T-cell (primary cell): Measurements from ENCODE around the gene MAP4K4. TPM values are rescaled to one million over a fixed set of nuclear protein-coding genes. Genes with fewer than 3 reads are reported as not detected.

Experiments used
- ATAC-seq, 4 experiments: fragments of 200-7000 bp in 3 of 4; fragments of 150-1000 bp in 1 of 4; cut with Tn5 transposase; replicated peaks in 1 of 4; 1 replicate in 3 of 4; 2 replicates in 1 of 4; pipeline ENCODE4 v1.10.0; 2021; ENCODE audit warnings: moderate library complexity in 3 of 4, mild to moderate bottlenecking in 2 of 4, moderate number of reproducible peaks in 1 of 4
- CTCF ChIA-PET, 2 donors: fragments of 300-600 bp; sonication (Branson Sonifier 250); formaldehyde crosslinking; loops; one replicate each; lab custom pipeline; 2022; ENCODE audit warnings: antibody characterized with exemption in 2 of 2; lab: Charles Lee
- POLR2A ChIA-PET, 2 donors: fragments of 300-600 bp; sonication (Branson Sonifier 250); formaldehyde crosslinking; loops; one replicate each; lab custom pipeline; 2022; ENCODE audit warnings: antibody characterized with exemption in 2 of 2; lab: Charles Lee
- DNase-seq, 35 experiments: peaks; one replicate each; pipeline versions ENCODE4 v3.0.0 to v3.0.0-alpha.2; 2013 to 2023
- H3K27ac ChIP-seq: one replicate; pipeline ENCODE4 v1.5.1; 2013; ENCODE audit warnings: low read length
- H3K27me3 ChIP-seq, 2 experiments: replicated peaks in 1 of 2; 1 replicate in 1 of 2; 2 replicates in 1 of 2; pipeline versions ENCODE4 v1.6.1 to v1.7.0; 2013; ENCODE audit warnings: low read length in 1 of 2, mixed read lengths in 1 of 2; ENCODE audit not compliant: control insufficient read depth in 2 of 2, insufficient read depth in 2 of 2; ENCODE audit errors: extremely low read depth in 1 of 2
- H3K36me3 ChIP-seq, 2 donors: 1 replicate in 1 of 2; 2 replicates in 1 of 2; pipeline versions ENCODE4 v1.6.1 to v1.7.0; 2013; ENCODE audit warnings: low read length in 1 of 2; ENCODE audit not compliant: control insufficient read depth in 2 of 2, insufficient read depth in 1 of 2; ENCODE audit errors: extremely low read depth in 1 of 2
- H3K4me1 ChIP-seq, 2 experiments: 1 replicate in 1 of 2; 2 replicates in 1 of 2; pipeline versions ENCODE4 v1.6.1 to v1.7.0; 2013; ENCODE audit warnings: low read length in 2 of 2, mixed read lengths in 1 of 2; ENCODE audit not compliant: insufficient read depth in 2 of 2, control insufficient read depth in 1 of 2; ENCODE audit errors: extremely low read depth in 1 of 2
- H3K4me3 ChIP-seq, 2 donors: 1 replicate in 1 of 2; 2 replicates in 1 of 2; pipeline versions ENCODE4 v1.5.1 to v1.7.0; 2013; ENCODE audit warnings: mild to moderate bottlenecking in 2 of 2, low read length in 1 of 2, moderate library complexity in 1 of 2; ENCODE audit not compliant: control insufficient read depth in 1 of 2; ENCODE audit errors: extremely low read depth in 1 of 2
- H3K9me3 ChIP-seq: 2 replicates; pipeline ENCODE4 v1.7.0; 2013
- H3K27ac Mint-ChIP-seq, 2 donors: one replicate each; pipeline ENCODE4 v1.8.0; 2020 to 2021; ENCODE audit warnings: mild to moderate bottlenecking in 2 of 2, mixed read lengths in 2 of 2
- H3K27me3 Mint-ChIP-seq, 2 donors: one replicate each; pipeline ENCODE4 v1.8.0; 2021 to 2022; ENCODE audit warnings: mixed read lengths in 2 of 2
- H3K36me3 Mint-ChIP-seq: one replicate; pipeline ENCODE4 v1.8.0; 2021; ENCODE audit warnings: mixed read lengths
- H3K4me1 Mint-ChIP-seq, 3 donors: one replicate each; pipeline ENCODE4 v1.8.0; 2020 to 2022; ENCODE audit warnings: mixed read lengths in 3 of 3, mild to moderate bottlenecking in 1 of 3
- H3K4me3 Mint-ChIP-seq, 3 donors: one replicate each; pipeline ENCODE4 v1.8.0; 2020 to 2022; ENCODE audit warnings: mild to moderate bottlenecking in 3 of 3, mixed read lengths in 3 of 3, moderate library complexity in 3 of 3
- H3K9me3 Mint-ChIP-seq, 3 donors: one replicate each; pipeline ENCODE4 v1.8.0; 2020 to 2022; ENCODE audit warnings: mixed read lengths in 3 of 3
- WGBS: methylation state at CpG from one replicate; pipeline ENCODE4 v1.1.5; 2013; ENCODE audit warnings: missing lambda C conversion rate; ENCODE audit not compliant: insufficient coverage; 5-methylcytosine and 5-hydroxymethylcytosine counted together
- total RNA-seq, 35 experiments: library from RNA in 6 of 35; stranded (reverse) in 6 of 35; fragments of 120-200 nt in 1 of 35; gene quantifications; one replicate each; pipeline versions ENCODE4 v1.2.1 to v1.2.4 and lab custom pipeline; 2013 to 2026

The MAP4K4 gene
- total RNA-seq, 5 donors from 2014 or later (not counting 1 experiment from before 2014, with no cell fraction given): 84.2 to 148 (median 93.2) TPM

- Histone ChIP-seq H3K36me3 (no peaks in the 10 kb centered on the region), H3K27me3 (no peaks in the 10 kb centered on the region), H3K9me3 (no peaks in the 10 kb centered on the region), H3K4me3 (no peak overlapping the region), H3K27ac (no peak overlapping the region), H3K4me1 (peaks cover 44 to 74% of the 10 kb centered on the region in 2 experiments)
- peak in 14 of 35 experiments; percentile 17 to 65 (median 30) for DNase-seq
- Mint-ChIP-seq H3K4me3 (peak overlapping the region in 1 of 3 donors; percentile 23), H3K27ac (peak overlapping the region; percentile 4 to 55), H3K27me3 (no peaks in the 10 kb centered on the region), H3K36me3 (peaks cover 18% of the 10 kb centered on the region), H3K9me3 (peaks cover 0 to 4% (median 0%) of the 10 kb centered on the region in 3 donors), H3K4me1 (peaks cover 97 to 100% (median 97%) of the 10 kb centered on the region in 3 donors)
- no CpG with 5 or more reads among the region's 5 CpGs for WGBS
- POLR2A ChIA-PET: interaction anchor here in 1 of 2 donors (0.6 to 0.7 kb wide), 5 partner anchors 11 to 55 kb away, joined by 3 to 10 read pairs (median 3); no protein-coding TSS in a partner anchor
- CTCF ChIA-PET: interaction anchor here (0.5 to 1.9 kb wide), 10 partner anchors 8 to 383 kb away, joined by 3 to 12 read pairs (median 4); partner anchors contain the start of gene MAP4K4 (in 1 of the 2)
- no peak for ATAC-seq
These were observed 28.1 kb downstream of the MAP4K4 start for GRCh38 chr2:101725515-101726192.

GRCh38 chr2:101728865-101729264 is 31.4 kb downstream of the MAP4K4 start:
- Histone ChIP-seq H3K4me1 (peaks cover 61 to 62% of the 10 kb centered on the region in 2 experiments), H3K4me3 (no peak overlapping the region), H3K36me3 (no peaks in the 10 kb centered on the region), H3K9me3 (no peaks in the 10 kb centered on the region), H3K27ac (no peak overlapping the region), H3K27me3 (no peaks in the 10 kb centered on the region)
- Mint-ChIP-seq H3K27me3 (no peaks in the 10 kb centered on the region), H3K4me3 (peak overlapping the region in 2 of 3 donors; percentile 28 to 71), H3K4me1 (peaks cover 89 to 94% (median 92%) of the 10 kb centered on the region in 3 donors), H3K27ac (peak overlapping the region; percentile 59 to 84), H3K36me3 (peaks cover 7% of the 10 kb centered on the region), H3K9me3 (no peaks in the 10 kb centered on the region)
- DNase-seq (no peak), ATAC-seq (no peak)
- ChIA-PET POLR2A (no interaction called here), CTCF (interaction anchor here in 1 of 2 donors (0.5 to 1.0 kb wide), 2 partner anchors 18 to 98 kb away, joined by 4 read pairs; no protein-coding TSS in a partner anchor)
- no CpG with 5 or more reads among the region's 1 CpG for WGBS

- Histone ChIP-seq H3K27ac (peak overlapping the region; percentile 39), H3K9me3 (no peaks in the 10 kb centered on the region), H3K4me1 (peaks cover 56 to 60% of the 10 kb centered on the region in 2 experiments), H3K36me3 (no peaks in the 10 kb centered on the region), H3K27me3 (no peaks in the 10 kb centered on the region), H3K4me3 (no peak overlapping the region)
- ATAC-seq: peak; percentile 74 to 89 (median 82)
- H3K27ac Mint-ChIP-seq: peak overlapping the region; percentile 81 to 89
- no peaks in the 10 kb centered on the region for H3K9me3 Mint-ChIP-seq
- ChIA-PET CTCF (interaction anchor here in 1 of 2 donors (0.5 to 1.0 kb wide), 3 partner anchors 17 to 106 kb away, joined by 4 to 6 read pairs (median 4); no protein-coding TSS in a partner anchor), POLR2A (interaction anchor here in 1 of 2 donors (0.7 kb wide), 1 partner anchor 754 kb away, joined by 3 read pairs; no protein-coding TSS in a partner anchor)
- peak in 26 of 35 experiments; percentile 4 to 49 (median 22) for DNase-seq
- no peaks in the 10 kb centered on the region for H3K27me3 Mint-ChIP-seq
- peak overlapping the region; percentile 45 to 71 (median 61) for H3K4me3 Mint-ChIP-seq
- peaks cover 7% of the 10 kb centered on the region for H3K36me3 Mint-ChIP-seq
- WGBS: 30% methylated on average over 5 of the region's 10 CpGs
- H3K4me1 Mint-ChIP-seq: peaks cover 87 to 93% (median 91%) of the 10 kb centered on the region in 3 donors
These were observed 32.1 kb downstream of the MAP4K4 start for GRCh38 chr2:101729521-101730190.

GRCh38 chr2:101731221-101732054 is 33.9 kb downstream of the MAP4K4 start:
- Mint-ChIP-seq H3K27me3 (no peaks in the 10 kb centered on the region), H3K27ac (no peak overlapping the region), H3K4me1 (peaks cover 87 to 93% (median 92%) of the 10 kb centered on the region in 3 donors), H3K36me3 (peaks cover 3% of the 10 kb centered on the region), H3K4me3 (no peak overlapping the region), H3K9me3 (no peaks in the 10 kb centered on the region)
- no peak overlapping the region for H3K27ac ChIP-seq
- CTCF ChIA-PET: interaction anchor here in 1 of 2 donors (0.7 kb wide), 1 partner anchor 198 kb away, joined by 5 read pairs; no protein-coding TSS in a partner anchor
- peaks cover 55 to 68% of the 10 kb centered on the region in 2 experiments for H3K4me1 ChIP-seq
- no peak overlapping the region for H3K4me3 ChIP-seq
- POLR2A ChIA-PET: interaction anchor here (0.7 to 1.3 kb wide), 4 partner anchors 11 to 924 kb away, joined by 3 to 8 read pairs (median 4); no protein-coding TSS in a partner anchor
- WGBS: 94% methylated on average over 3 of the region's 9 CpGs
- no peaks in the 10 kb centered on the region for H3K36me3 ChIP-seq
- no peaks in the 10 kb centered on the region for H3K27me3 ChIP-seq
- ATAC-seq (no peak), DNase-seq (no peak)
- no peaks in the 10 kb centered on the region for H3K9me3 ChIP-seq

GRCh38 chr2:101732199-101732598 is 34.7 kb downstream of the MAP4K4 start:
- Mint-ChIP-seq H3K4me1 (peaks cover 87 to 93% (median 93%) of the 10 kb centered on the region in 3 donors), H3K36me3 (peaks cover 3% of the 10 kb centered on the region), H3K27ac (no peak overlapping the region), H3K4me3 (no peak overlapping the region), H3K9me3 (no peaks in the 10 kb centered on the region), H3K27me3 (no peaks in the 10 kb centered on the region)
- WGBS: no CpG with 5 or more reads among the region's 4 CpGs
- CTCF ChIA-PET: interaction anchor here in 1 of 2 donors (0.5 kb wide), 1 partner anchor 399 kb away, joined by 7 read pairs; no protein-coding TSS in a partner anchor
- H3K27me3 ChIP-seq: no peaks in the 10 kb centered on the region
- H3K4me3 ChIP-seq: no peak overlapping the region
- peaks cover 54 to 73% of the 10 kb centered on the region in 2 experiments for H3K4me1 ChIP-seq
- H3K36me3 ChIP-seq: no peaks in the 10 kb centered on the region
- no peak overlapping the region for H3K27ac ChIP-seq
- DNase-seq: no peak
- H3K9me3 ChIP-seq: no peaks in the 10 kb centered on the region
- no peak for ATAC-seq
- POLR2A ChIA-PET: interaction anchor here in 1 of 2 donors (1.1 to 1.3 kb wide), 2 partner anchors 11 to 13 kb away, joined by 3 to 6 read pairs; no protein-coding TSS in a partner anchor
